PFSK-1 (cell line): ENCODE data around the gene PRSS38.

Experiments used
- POLR2AphosphoS5 ChIP-seq: IDR thresholded peaks from 2 replicates; pipeline ENCODE4 v1.6.1; 2012; ENCODE audit warnings: low read depth, mild to moderate bottlenecking, control low read depth, low read length, moderate library complexity
- REST ChIP-seq, 2 experiments: IDR thresholded peaks; 2 replicates each; pipeline versions ENCODE4 v1.6.1 to v1.8.0; 2011 to 2012; ENCODE audit warnings: low read depth in 2 of 2, low read length in 2 of 2, control low read depth in 1 of 2, inconsistent platforms in 1 of 2, mild to moderate bottlenecking in 1 of 2, moderate library complexity in 1 of 2; ENCODE audit not compliant: insufficient read depth in 1 of 2
- SIN3A ChIP-seq: IDR thresholded peaks from 2 replicates; pipeline ENCODE4 v1.6.1; 2012; ENCODE audit warnings: mild to moderate bottlenecking, low read length, moderate library complexity, borderline replicate concordance; ENCODE audit not compliant: insufficient read depth
- TAF1 ChIP-seq: IDR thresholded peaks from 2 replicates; pipeline ENCODE4 v1.6.1; 2012; ENCODE audit warnings: low read length, control low read depth, borderline replicate concordance; ENCODE audit not compliant: insufficient read depth

- no peak for TF ChIP-seq REST (IDR thresholded peaks at IDR 0.05; ENCODE audit: insufficient read depth in 1 of 2, low read depth in 2 of 2, low read length in 2 of 2)
- TF ChIP-seq TAF1 = no peak
- no peak for TF ChIP-seq POLR2AphosphoS5
- TF ChIP-seq SIN3A = no peak
These were observed 40.8 kb downstream of the PRSS38 start for GRCh38 chr1:227856147-227856858.
